GM11168 (cell line): ENCODE data around the gene NRP2.

Experiments used
- in situ Hi-C: fragments of 300-500 bp; cut with MboI; formaldehyde crosslinking; loops from one replicate; pipeline ENCODE4 v1.12.0; 2022; ENCODE audit warnings: low sequenced_read_pairs; ENCODE audit not compliant: unreplicated experiment

Gene NRP2

DNA sequence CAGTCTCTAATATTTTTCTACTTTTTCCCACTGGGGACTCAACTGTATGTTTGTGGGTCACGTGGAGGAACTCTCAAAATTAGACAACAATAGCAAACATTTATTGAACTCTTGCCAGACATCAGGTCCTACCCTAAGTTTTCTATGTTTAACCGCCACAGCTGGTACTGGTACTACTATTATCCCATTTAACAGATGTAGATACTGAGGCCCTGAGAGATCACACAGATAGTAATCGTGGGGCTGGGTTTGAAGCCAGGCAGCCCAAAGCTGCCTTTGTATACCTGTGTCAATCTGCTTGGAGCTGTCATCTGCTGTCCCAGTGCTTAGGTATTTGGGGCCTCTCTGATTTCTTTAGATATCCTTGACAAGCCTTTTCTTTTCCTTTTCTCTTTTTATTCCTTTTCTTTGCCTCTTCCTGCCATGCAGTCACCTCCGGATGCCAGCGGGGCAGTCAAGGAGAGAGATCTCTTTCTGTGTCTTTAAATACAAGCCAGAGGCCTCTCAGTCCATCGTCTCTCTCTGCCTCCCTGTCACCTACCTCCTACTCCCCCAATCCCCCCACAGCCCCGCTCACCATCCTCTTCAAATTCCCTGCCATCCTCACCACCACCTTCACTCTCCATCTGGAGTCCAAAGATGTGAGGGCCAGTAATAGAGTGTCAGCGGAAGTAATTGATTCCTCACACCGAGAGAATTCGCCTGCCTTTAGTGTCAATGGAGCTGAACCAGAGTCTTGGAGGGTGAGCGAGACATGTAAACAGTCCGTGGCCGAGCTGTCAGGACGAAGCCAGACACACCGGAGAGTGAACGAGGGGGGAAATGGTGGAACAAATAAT, 23.4 kb downstream of the NRP2 start:
- in situ Hi-C loops: no loop called here

GRCh38 chr2:205706769-205707381, 24.6 kb downstream of the NRP2 start:
- in situ Hi-C loops: no loop called here

DNA sequence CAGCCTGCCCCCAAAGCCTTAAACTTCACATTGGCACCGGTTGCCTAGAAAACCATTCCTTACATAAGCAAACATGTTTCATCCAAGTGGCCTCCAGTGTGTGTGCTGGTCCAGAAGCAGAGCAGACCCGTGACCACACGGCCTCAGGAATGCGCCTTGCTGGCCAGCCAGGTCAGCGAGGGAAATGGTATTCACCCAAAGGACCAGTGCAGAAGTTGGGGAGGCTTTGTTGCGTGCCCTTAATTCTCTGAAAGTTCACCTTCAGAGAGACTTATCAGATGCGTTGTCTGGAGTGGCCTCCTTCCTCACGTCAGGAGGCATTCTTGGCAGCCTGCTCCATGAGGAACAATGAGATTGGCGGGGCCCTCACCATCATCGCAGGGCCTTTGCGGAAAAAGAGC, 25.9 kb downstream of the NRP2 start:
- in situ Hi-C loops: no loop called here

GRCh38 chr2:205709319-205709718, 27.0 kb downstream of the NRP2 start:
- in situ Hi-C loops: no loop called here

- in situ Hi-C loops: no loop called here
Observed at GRCh38 chr2:205712508-205712907, 30.2 kb downstream of the NRP2 start.

- in situ Hi-C loops: no loop called here
Observed at GRCh38 chr2:205713086-205713485, 30.8 kb downstream of the NRP2 start.

DNA sequence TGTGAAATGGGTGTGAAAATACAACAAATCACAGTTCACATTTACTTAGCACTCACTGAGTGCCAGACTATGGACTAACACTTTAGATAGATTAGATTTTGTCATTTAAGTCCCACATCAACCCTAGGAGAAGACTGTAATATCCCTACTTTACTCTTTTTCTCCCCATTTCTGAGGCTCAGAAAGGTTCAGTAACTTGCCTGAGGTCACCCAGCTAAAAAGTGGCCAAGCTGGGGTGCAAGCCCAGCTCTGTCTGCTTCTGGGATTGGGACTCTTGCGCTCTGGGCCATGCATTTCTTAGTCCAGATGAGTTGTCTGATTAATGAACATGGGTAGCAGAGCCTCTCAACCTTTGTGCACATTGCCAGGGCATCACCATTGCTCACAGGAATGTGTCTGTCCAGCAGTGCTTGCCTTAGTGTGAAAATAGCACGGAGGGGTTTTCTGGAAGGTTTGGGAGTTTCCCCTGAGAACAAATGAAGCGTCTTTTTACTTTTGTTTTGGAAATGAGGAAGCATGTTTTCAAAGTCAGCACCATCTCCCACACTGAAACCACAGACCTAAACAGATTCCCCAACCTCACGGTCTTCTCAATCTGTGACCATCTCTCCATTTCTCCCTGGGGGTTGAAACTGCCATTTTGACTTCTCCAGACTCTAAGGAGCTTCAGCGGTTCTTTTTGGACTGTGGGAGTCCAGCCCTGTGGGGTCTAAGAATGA, 31.9 kb downstream of the NRP2 start:
- in situ Hi-C loops: no loop called here

DNA sequence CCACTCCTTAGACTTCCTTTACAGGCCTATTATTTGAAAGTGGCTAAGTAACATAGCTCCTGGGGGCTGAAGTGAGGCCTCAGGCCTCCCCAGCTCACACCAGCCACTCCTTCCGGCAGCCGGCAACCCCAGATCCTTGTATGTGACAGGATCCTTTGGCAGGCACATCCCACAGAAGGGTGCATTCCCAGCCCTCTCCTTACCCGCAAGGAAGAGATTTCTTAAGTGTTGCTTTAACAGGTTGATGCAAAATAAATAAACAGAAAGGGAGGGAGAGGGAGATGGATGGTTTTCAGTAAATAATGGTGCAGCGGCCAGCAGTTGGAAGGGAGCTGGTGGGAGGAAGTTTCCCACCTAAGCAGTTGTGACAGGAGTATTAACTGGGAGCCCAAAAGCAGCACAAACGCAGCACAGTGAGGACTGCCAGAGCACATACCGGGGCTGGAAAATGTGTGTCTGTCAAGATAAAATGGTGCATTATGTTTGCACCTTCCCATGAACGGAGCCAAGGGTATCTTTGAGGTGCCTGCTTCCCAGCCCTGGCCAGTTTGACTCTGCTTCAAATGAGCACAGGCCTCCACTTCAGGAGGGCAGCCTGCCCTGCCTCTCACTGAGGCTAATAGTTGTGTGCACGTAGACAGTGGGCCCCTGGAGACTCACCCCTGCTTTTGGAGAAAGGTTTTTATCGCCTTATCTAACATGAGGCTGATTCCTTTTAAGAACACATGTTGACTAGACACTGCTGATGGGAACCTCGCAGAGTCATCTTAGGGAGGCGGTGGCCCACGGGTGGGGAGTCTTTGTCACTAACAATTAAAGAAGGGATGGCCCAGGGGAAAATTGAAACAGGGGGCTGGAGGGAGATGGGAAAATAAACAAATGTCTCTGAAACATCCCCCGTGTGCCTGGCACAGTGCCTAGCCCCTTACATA, 32.8 kb downstream of the NRP2 start:
- in situ Hi-C loops: no loop called here

- in situ Hi-C loops: no loop called here
Observed at GRCh38 chr2:205715831-205716525, 33.7 kb downstream of the NRP2 start.

- in situ Hi-C loops: no loop called here
Observed at GRCh38 chr2:205717175-205717846, 35.0 kb downstream of the NRP2 start.

DNA sequence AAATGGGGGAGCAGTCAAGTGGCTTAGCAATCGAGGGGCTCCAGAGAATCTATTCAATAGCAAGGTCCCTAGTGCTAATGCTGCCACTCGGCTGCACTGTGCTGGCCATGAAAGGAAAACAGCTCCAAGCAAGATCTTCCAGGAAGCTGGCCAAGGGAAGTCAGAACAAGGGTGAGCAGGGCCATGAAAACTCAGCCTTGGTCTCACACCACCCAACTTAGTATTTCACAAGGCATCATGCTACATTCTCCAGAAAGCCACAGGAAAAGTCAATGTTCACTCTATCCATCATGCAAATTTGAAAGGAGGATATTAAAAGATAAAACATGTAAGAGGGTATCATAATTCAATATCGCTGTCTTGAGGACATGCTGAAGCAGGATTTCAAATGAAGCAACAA, 35.7 kb downstream of the NRP2 start:
- in situ Hi-C loops: no loop called here

DNA sequence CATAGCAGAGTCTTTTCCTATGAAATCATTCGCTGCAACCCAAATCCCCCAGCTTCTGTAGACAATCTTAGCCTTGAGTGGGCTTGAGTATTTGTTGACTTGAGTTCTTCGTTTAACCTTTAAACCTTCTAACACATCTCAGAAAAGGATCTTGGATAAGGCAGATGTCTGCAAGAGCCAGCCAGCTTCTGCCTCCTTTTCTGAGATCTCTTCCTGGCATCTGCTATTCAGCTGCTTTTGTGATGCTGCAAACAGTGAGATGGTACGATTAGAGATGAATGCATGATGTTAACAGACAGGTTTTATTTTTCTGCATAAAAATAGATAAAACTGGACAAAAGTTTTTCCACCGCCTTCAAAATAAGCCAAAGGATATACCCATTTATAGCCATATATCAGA, 37.5 kb downstream of the NRP2 start:
- in situ Hi-C loops: no loop called here

DNA sequence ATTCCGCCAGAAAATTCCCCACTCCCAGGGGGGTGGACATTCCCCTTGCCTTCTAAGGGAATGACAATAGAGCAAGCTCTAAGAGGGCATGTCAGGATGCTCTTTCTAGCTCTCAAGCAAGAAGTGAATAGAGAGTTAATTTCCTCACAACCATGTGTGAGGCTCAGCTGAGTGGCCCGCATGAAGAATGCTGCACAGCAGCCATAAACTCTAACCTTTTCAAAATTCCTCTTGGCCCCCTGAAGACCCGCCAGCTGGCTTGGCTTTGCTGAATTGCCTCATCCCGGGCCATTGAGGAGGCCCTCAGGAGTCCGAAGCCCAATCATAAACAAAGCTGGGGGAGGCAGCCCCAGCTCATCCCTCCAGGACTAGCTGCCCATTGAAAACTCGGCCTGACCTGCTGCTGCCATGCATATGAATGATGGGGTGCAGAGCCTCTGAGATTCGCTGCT, 38.2 kb downstream of the NRP2 start:
- in situ Hi-C loops: no loop called here

DNA sequence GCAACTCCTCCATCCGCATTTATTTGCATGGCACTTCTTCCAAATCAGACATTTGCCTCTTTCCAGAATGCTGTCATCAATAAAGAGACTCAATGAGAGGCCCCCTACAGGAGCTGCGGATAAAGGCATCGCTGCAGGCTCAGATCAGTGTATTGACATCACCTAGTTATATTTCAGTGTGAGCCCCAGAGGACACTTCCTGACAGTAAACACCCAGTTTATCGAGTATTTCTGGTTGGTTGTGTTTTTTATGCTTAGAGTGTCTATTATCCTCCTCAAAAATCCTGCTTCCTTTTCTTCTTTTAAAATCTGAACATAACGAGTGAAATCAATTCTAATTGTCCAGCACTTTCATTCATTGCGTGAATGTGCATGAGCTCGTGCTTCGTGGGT, 38.8 kb downstream of the NRP2 start:
- in situ Hi-C loops: no loop called here

DNA sequence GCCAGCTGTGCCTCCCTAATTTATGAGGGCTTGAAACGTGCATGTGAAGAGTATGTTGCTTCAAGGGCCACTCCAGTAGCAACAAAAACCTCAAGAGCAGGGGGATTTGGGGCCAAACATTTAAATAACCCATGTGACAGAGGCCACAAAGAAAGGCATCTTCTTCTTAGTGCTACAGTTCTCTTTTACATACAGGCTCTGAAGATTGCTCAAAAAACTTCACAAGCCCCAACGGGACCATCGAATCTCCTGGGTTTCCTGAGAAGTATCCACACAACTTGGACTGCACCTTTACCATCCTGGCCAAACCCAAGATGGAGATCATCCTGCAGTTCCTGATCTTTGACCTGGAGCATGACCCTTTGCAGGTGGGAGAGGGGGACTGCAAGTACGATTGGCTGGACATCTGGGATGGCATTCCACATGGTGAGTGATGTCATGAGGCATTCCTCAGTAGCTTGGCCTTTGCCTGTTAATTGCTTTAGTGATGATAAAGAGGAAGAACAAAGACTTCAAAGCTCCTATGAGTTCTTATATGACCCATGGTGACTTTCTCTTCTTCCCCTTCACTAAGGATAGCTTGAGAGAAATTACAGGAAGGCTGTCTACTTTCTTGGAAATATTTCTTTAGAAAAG, 40.1 kb downstream of the NRP2 start:
- in situ Hi-C loops: no loop called here

DNA sequence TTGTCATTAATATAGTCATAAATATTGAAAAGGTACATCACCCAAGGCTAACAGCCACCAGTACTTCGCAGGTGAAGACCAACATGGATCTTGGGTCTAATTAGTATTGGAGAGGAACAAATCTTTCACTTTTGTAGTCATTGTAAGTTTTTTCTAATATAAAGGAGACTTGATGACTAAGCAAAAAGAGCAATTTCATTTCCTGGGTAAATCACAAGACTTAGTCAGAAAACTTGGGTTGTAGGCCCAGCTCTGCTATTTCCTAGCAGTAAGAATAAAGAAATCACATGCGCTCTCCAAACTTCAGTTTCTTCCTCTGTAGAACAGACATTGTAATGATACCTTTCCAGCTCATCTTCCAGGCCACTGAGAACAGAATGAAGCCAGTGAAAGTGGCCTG, 40.9 kb downstream of the NRP2 start:
- in situ Hi-C loops: no loop called here

GRCh38 chr2:205725059-205725458, 42.8 kb downstream of the NRP2 start:
- in situ Hi-C loops: no loop called here

DNA sequence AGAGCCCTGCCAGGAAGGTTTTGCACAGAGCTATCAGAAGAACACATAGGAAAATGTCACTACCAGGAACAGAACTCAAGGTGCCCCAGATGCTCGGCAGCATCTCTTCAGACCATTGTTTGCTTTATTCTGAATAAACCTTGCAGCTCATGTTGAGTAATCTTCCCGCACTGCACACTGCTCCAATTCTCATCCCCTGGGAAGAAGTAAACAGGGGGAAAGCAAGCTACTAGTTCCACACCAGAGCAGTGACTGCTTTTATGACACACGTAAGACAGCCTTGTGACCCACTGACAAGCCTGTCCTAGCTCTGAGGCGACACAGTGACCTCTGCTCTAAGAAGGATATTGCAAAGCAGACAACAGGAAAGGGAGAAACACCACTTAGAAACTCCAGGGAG, 44.2 kb downstream of the NRP2 start:
- in situ Hi-C loops: no loop called here

DNA sequence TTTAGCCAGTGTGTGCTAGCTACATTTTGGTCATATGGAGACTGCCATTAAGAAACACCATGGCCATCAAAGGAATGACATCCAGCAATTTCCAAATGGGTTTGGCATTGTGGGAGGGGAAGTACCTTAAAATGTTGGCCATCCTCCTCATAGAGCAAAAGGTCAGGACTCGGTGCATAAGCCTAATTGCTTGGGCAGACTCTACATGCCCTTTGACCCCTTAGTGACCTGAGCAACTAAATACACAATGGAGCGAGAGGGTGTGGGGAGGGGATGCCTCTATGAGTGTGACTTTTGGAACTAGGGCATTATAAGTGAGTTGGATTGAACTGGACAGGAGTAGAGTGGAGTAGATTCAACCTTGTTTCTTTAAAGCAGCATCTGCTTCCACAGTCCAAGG, 44.9 kb downstream of the NRP2 start:
- in situ Hi-C loops: no loop called here
